ENCODE data around the gene EYA4.

The EYA4 gene

DNA sequence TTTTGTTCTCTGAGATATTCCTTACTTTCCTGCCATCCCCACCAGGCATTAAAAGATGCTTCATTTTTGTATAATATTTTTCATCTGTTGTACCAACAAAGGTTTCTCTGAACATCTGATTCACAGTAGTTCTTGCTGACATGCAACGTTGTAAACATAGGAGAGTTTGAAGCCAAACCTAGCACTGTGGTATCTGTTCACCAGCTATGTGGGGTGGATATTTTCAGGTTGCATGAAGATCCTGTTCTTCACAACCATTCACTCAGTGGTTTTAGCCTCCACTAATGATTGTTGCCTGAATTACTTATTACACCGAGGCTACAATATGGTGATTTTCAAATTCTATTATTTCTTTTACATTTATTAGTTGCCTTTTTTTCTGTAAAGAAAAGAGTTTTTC is 56.5 kb downstream of the EYA4 start:
- no peak for TF ChIP-seq POLR2A (IDR thresholded peaks at IDR 0.05; ENCODE audit: low read depth, low read length)
- TF ChIP-seq TAF1 (IDR thresholded peaks at IDR 0.05; ENCODE audit: borderline replicate concordance, low read depth, low read length), result no peak
- no peak for TF ChIP-seq POLR2AphosphoS5 (IDR thresholded peaks at IDR 0.05; ENCODE audit: low read depth, low read length)
- DNase-seq (ENCODE audit: insufficient read length) (no peak), FAIRE-seq (no peak)

DNA sequence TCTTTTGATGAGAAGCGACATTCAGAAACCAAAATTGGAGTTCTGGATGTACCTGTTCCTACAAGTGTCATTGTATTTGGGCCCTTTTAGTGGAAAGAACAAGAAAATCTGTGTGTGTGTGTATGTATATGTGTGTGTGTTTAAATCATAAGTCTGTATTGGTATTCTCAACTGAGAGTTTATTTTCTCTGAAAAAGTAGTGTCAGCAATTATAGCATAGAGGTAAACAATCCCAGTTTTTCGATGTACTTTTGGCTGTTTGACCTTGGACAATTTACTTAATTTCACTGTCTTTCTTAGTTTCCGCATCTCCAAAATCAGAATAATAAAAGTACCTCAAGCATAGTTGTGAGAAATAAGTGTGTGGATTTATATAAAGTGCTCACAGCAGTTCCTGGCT is 57.2 kb downstream of the EYA4 start:
- TF ChIP-seq TAF1 (IDR thresholded peaks at IDR 0.05; ENCODE audit: borderline replicate concordance, low read depth, low read length) (no peak), POLR2A (IDR thresholded peaks at IDR 0.05; ENCODE audit: low read depth, low read length) (no peak), POLR2AphosphoS5 (IDR thresholded peaks at IDR 0.05; ENCODE audit: low read depth, low read length) (no peak)
- no peak for FAIRE-seq
- DNase-seq (ENCODE audit: insufficient read length), result no peak

DNA sequence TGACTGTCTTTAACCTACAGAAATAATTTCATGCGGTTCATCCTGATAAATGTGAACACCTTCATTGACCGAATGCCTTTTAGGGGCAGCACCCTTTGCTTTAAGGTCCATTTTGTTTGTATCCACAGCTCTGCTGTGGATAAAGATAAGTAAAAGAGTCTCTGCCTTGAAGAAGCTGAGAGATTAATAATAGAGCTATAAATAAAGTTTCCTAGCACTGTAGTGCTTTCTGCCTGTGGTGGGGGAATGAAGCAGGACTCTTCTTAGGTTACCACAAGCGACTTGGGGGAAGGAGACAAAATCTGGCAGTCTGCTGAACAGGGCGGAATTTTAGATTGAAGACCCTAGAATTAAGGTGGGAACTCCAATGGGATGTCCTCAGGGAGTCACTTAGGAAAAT is 57.6 kb downstream of the EYA4 start:
- no peak for FAIRE-seq
- no peak for DNase-seq (ENCODE audit: insufficient read length)
- no peak for TF ChIP-seq TAF1 (IDR thresholded peaks at IDR 0.05; ENCODE audit: borderline replicate concordance, low read depth, low read length)
- TF ChIP-seq POLR2A (IDR thresholded peaks at IDR 0.05; ENCODE audit: low read depth, low read length), result no peak
- no peak for TF ChIP-seq POLR2AphosphoS5 (IDR thresholded peaks at IDR 0.05; ENCODE audit: low read depth, low read length)

DNA sequence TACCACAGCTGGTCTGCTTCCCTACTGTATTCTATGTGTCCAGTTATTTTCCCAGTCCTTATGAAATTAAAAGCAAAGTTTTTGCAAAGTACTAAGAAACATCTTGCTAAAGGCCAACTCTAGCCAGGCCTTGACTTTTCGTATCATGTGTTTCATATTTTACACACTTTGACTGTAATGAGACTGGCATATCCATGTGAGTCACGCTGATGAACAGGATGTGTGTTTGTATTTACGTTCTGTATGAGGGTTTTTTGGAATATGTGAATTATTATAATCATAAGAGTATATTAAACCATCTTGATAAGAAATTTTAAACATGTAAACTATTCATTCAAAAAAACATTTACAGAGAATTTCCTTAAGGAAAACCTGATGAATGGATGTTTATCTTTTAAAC is 59.7 kb downstream of the EYA4 start:
- FAIRE-seq, result no peak
- no peak for DNase-seq (ENCODE audit: insufficient read length)
- TF ChIP-seq POLR2A (IDR thresholded peaks at IDR 0.05; ENCODE audit: low read depth, low read length) (no peak), POLR2AphosphoS5 (IDR thresholded peaks at IDR 0.05; ENCODE audit: low read depth, low read length) (no peak), TAF1 (IDR thresholded peaks at IDR 0.05; ENCODE audit: borderline replicate concordance, low read depth, low read length) (no peak)

DNA sequence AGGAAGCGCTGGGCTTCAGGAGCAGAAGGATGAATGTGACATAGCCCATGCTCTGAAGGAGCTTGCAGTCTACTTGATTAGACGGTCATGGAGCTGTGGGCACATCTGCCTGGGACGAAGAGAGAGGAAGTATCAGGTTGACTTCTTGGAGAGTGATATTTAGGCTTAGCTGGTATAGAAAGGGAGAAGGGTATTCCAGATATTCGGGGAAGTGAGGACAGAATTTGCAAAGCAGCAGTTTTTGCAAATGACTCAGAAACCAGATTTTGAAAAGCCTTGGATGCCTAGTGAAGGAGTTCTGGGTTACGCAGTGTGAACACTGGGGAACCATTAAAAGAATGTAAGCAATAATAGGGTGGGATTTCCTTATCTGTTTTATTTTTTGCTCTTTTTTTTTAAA is 60.7 kb downstream of the EYA4 start:
- TF ChIP-seq TAF1 (IDR thresholded peaks at IDR 0.05; ENCODE audit: borderline replicate concordance, low read depth, low read length) (no peak), POLR2AphosphoS5 (IDR thresholded peaks at IDR 0.05; ENCODE audit: low read depth, low read length) (no peak), POLR2A (IDR thresholded peaks at IDR 0.05; ENCODE audit: low read depth, low read length) (no peak)
- FAIRE-seq, result no peak
- DNase-seq (ENCODE audit: insufficient read length), result no peak

- no peak for TF ChIP-seq TAF1 (IDR thresholded peaks at IDR 0.05; ENCODE audit: borderline replicate concordance, low read depth, low read length)
- TF ChIP-seq POLR2AphosphoS5 (IDR thresholded peaks at IDR 0.05; ENCODE audit: low read depth, low read length), result no peak
- no peak for TF ChIP-seq POLR2A (IDR thresholded peaks at IDR 0.05; ENCODE audit: low read depth, low read length)
- DNase-seq (ENCODE audit: insufficient read length), result no peak
- no peak for FAIRE-seq
Measured at GRCh38 chr6:133306931-133307330, 65.8 kb downstream of the EYA4 start.

GRCh38 chr6:133309579-133309978 is 68.4 kb downstream of the EYA4 start:
- DNase-seq (ENCODE audit: insufficient read length), result no peak
- TF ChIP-seq POLR2A (IDR thresholded peaks at IDR 0.05; ENCODE audit: low read depth, low read length) (no peak), POLR2AphosphoS5 (IDR thresholded peaks at IDR 0.05; ENCODE audit: low read depth, low read length) (no peak), TAF1 (IDR thresholded peaks at IDR 0.05; ENCODE audit: borderline replicate concordance, low read depth, low read length) (no peak)
- FAIRE-seq, result no peak

- DNase-seq (ENCODE audit: insufficient read length) (no peak), FAIRE-seq (no peak)
- TF ChIP-seq POLR2AphosphoS5 (IDR thresholded peaks at IDR 0.05; ENCODE audit: low read depth, low read length), result no peak
- TF ChIP-seq TAF1 (IDR thresholded peaks at IDR 0.05; ENCODE audit: borderline replicate concordance, low read depth, low read length), result no peak
- TF ChIP-seq POLR2A (IDR thresholded peaks at IDR 0.05; ENCODE audit: low read depth, low read length), result no peak
Measured at GRCh38 chr6:133312006-133312405, 70.8 kb downstream of the EYA4 start.

DNA sequence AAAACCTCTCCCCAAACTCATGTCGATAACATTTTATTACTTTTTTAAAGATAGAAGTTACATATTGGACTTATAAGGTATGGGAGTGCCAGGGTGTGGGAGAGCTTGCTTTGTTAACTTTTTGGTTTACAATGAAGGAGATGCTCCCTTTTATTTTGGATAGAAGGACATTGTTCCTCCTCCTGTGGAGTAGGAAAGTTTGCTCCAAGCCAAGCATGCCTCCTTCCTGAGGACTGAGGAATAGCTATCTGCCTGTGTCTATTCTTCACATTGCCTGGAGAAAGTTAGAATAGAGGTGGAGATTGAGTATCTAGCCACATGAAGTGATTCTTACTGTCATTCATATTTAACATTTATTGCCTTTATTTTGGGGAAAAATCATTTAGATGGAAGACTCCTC is 71.9 kb downstream of the EYA4 start:
- no peak for DNase-seq (ENCODE audit: insufficient read length)
- no peak for FAIRE-seq
- TF ChIP-seq TAF1 (IDR thresholded peaks at IDR 0.05; ENCODE audit: borderline replicate concordance, low read depth, low read length) (no peak), POLR2A (IDR thresholded peaks at IDR 0.05; ENCODE audit: low read depth, low read length) (no peak), POLR2AphosphoS5 (IDR thresholded peaks at IDR 0.05; ENCODE audit: low read depth, low read length) (no peak)

- DNase-seq (ENCODE audit: insufficient read length) (no peak), FAIRE-seq (no peak)
- TF ChIP-seq POLR2A (IDR thresholded peaks at IDR 0.05; ENCODE audit: low read depth, low read length) (no peak), TAF1 (IDR thresholded peaks at IDR 0.05; ENCODE audit: borderline replicate concordance, low read depth, low read length) (no peak), POLR2AphosphoS5 (IDR thresholded peaks at IDR 0.05; ENCODE audit: low read depth, low read length) (no peak)
Measured at GRCh38 chr6:133314947-133315346, 73.8 kb downstream of the EYA4 start.

GRCh38 chr6:133315811-133316210 is 74.7 kb downstream of the EYA4 start:
- no peak for FAIRE-seq

DNA sequence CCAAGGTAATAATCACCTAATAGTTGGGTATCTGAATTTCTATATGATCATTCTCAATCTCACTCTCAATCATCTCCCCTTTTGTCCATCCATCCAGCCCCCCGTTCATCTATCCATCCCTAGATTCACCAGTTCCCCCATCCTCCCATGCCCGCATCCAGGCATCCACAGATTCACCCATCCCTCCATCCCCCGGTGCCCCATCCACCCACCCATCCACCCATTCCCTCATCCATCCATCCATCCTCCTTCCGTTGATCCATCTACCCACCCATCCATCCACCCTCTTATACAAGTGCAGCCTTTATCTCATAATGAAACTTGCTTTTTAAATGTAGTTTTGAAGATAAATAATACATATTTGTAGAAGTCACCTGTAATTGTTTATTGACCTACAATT is 76.5 kb downstream of the EYA4 start:
- no peak for TF ChIP-seq POLR2AphosphoS5 (IDR thresholded peaks at IDR 0.05; ENCODE audit: low read depth, low read length)
- no peak for TF ChIP-seq TAF1 (IDR thresholded peaks at IDR 0.05; ENCODE audit: borderline replicate concordance, low read depth, low read length)
- no peak for TF ChIP-seq POLR2A (IDR thresholded peaks at IDR 0.05; ENCODE audit: low read depth, low read length)
- DNase-seq (ENCODE audit: insufficient read length), result no peak
- FAIRE-seq, result no peak

More at GRCh38 chr6:133315811-133316210, 74.7 kb downstream of the EYA4 start:
- no peak for DNase-seq (ENCODE audit: insufficient read length)
- no peak for TF ChIP-seq POLR2A (IDR thresholded peaks at IDR 0.05; ENCODE audit: low read depth, low read length)
- TF ChIP-seq TAF1 (IDR thresholded peaks at IDR 0.05; ENCODE audit: borderline replicate concordance, low read depth, low read length), result no peak
- no peak for TF ChIP-seq POLR2AphosphoS5 (IDR thresholded peaks at IDR 0.05; ENCODE audit: low read depth, low read length)

DNA sequence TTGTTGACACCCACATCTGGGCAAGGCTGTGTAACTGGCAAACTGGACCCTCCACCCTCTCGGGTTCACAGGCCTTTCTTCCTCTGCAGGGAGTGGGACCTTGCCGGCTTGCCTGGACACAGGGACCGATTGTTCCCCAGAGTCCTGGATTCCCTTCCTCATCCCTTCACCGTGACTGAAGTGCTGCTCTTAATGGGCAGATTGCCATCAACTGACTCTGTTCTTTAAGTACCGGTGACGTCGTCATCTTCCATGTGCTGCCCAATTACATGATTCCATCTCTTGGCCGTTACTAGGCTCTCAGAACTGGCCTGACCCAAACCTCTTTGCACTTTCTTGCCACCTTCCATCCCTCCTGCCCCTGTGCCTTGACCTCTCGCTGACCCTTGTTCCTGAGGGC is 85.4 kb downstream of the EYA4 start:
- TF ChIP-seq POLR2A (IDR thresholded peaks at IDR 0.05; ENCODE audit: low read depth, low read length) (no peak), TAF1 (IDR thresholded peaks at IDR 0.05; ENCODE audit: borderline replicate concordance, low read depth, low read length) (no peak), POLR2AphosphoS5 (IDR thresholded peaks at IDR 0.05; ENCODE audit: low read depth, low read length) (no peak)
- FAIRE-seq (no peak), DNase-seq (ENCODE audit: insufficient read length) (no peak)

All from GM12892 (cell line).